GM12892 (cell line): Measurements from ENCODE around the gene EVL.
A peak's percentile ranks its signal among the peaks of the same experiment; 100 is the strongest.

ENCODE experiments used
- DNase-seq: peaks from one replicate; pipeline ENCODE4 v3.0.0; 2011; ENCODE audit not compliant: insufficient read length
- FAIRE-seq: peaks from 2 replicates; lab custom pipeline; 2011; peaks lifted over from hg19 to GRCh38; lab: Jason Lieb, UNC
- POLR2A ChIP-seq: IDR thresholded peaks from 2 replicates; pipeline ENCODE4 v1.6.1; 2011; ENCODE audit warnings: low read depth, low read length, control low read depth
- POLR2AphosphoS5 ChIP-seq: IDR thresholded peaks from 2 replicates; pipeline ENCODE4 v1.6.1; 2011; ENCODE audit warnings: low read depth, low read length, control low read depth
- TAF1 ChIP-seq: IDR thresholded peaks from 2 replicates; pipeline ENCODE4 v1.6.1; 2011; ENCODE audit warnings: low read depth, mild to moderate bottlenecking, control low read depth, low read length, borderline replicate concordance

Gene EVL

GRCh38 chr14:100069161-100069800 is 4.1 kb downstream of the EVL start:
- no peak for DNase-seq
- FAIRE-seq: no peak
- no peak for TF ChIP-seq POLR2AphosphoS5
- TF ChIP-seq POLR2A: 0 out of 2 replicates have a peak, but pooled peaks have one; percentile 24

- TF ChIP-seq POLR2AphosphoS5 (no peak), POLR2A (no peak), TAF1 (no peak)
Measured at GRCh38 chr14:100070310-100070709, 5.1 kb downstream of the EVL start.

GRCh38 chr14:100071545-100071944 is 6.3 kb downstream of the EVL start:
- DNase-seq (no peak), FAIRE-seq (no peak)
- TF ChIP-seq POLR2AphosphoS5 (no peak), TAF1 (no peak), POLR2A (no peak)

More at GRCh38 chr14:100070310-100070709, 5.1 kb downstream of the EVL start:
- FAIRE-seq (no peak), DNase-seq (no peak)

- no peak for TF ChIP-seq POLR2A
- no peak for TF ChIP-seq TAF1
- no peak for TF ChIP-seq POLR2AphosphoS5
- no peak for DNase-seq
- FAIRE-seq: peak; percentile 76
Measured at GRCh38 chr14:100072783-100073346, 7.6 kb downstream of the EVL start.

GRCh38 chr14:100073576-100074430 is 8.6 kb downstream of the EVL start:
- DNase-seq: no peak
- no peak for FAIRE-seq
- no peak for TF ChIP-seq TAF1
- no peak for TF ChIP-seq POLR2AphosphoS5
- no peak for TF ChIP-seq POLR2A

GRCh38 chr14:100074431-100075100 is 9.3 kb downstream of the EVL start:
- FAIRE-seq (no peak), DNase-seq (no peak)
- no peak for TF ChIP-seq POLR2AphosphoS5

- FAIRE-seq (no peak), DNase-seq (no peak)
- TF ChIP-seq POLR2A (no peak), POLR2AphosphoS5 (no peak), TAF1 (no peak)
Measured at GRCh38 chr14:100075681-100076080, 10.5 kb downstream of the EVL start.

GRCh38 chr14:100076133-100076532 is 10.9 kb downstream of the EVL start:
- FAIRE-seq: peak; percentile 70

GRCh38 chr14:100076606-100077005 is 11.4 kb downstream of the EVL start:
- FAIRE-seq: no peak
- TF ChIP-seq POLR2AphosphoS5: no peak
- TF ChIP-seq TAF1: no peak
- TF ChIP-seq POLR2A: no peak; the same call in 1 of the 2 replicates
- no peak for DNase-seq

More at GRCh38 chr14:100076133-100076532, 10.9 kb downstream of the EVL start:
- TF ChIP-seq TAF1: no peak
- peak; percentile 44; the same call in 1 of the 2 replicates for TF ChIP-seq POLR2A
- no peak for DNase-seq

- FAIRE-seq (no peak), DNase-seq (no peak)
- TF ChIP-seq TAF1: no peak
Measured at GRCh38 chr14:100077441-100077840, 12.2 kb downstream of the EVL start.

- TF ChIP-seq POLR2AphosphoS5: no peak
- no peak for TF ChIP-seq POLR2A
- TF ChIP-seq TAF1: no peak
Measured at GRCh38 chr14:100078216-100078803, 13.1 kb downstream of the EVL start.

More at GRCh38 chr14:100078216-100078803, 13.1 kb downstream of the EVL start:
- no peak for DNase-seq
- no peak for FAIRE-seq
